Liver (tissue), 9 donors: Measurements from ENCODE around the gene TMEM255B. TPM values are rescaled to one million over a fixed set of nuclear protein-coding genes. Genes with fewer than 3 reads are reported as not detected.

ENCODE experiments used
- DNase-seq: peaks from one replicate; pipeline ENCODE4 v3.0.0-alpha.2; 2017; ENCODE audit warnings: low spot score
- H3K27ac ChIP-seq, 2 donors: one replicate each; pipeline ENCODE4 v1.7.0; 2013; ENCODE audit warnings: inconsistent platforms in 2 of 2, low read length in 2 of 2, control low read depth in 1 of 2, low read depth in 1 of 2, mild to moderate bottlenecking in 1 of 2
- H3K27me3 ChIP-seq, 4 donors: one replicate each; pipeline versions ENCODE4 v1.6.1 to v1.7.0; 2013; ENCODE audit warnings: low read length in 3 of 4, inconsistent platforms in 1 of 4, mild to moderate bottlenecking in 1 of 4, moderate library complexity in 1 of 4; ENCODE audit not compliant: control insufficient read depth in 4 of 4, insufficient read depth in 4 of 4
- H3K36me3 ChIP-seq, 4 donors: one replicate each; pipeline versions ENCODE4 v1.6.1 to v1.7.0; 2013; ENCODE audit warnings: low read length in 3 of 4, mild to moderate bottlenecking in 3 of 4, low read depth in 1 of 4, moderate library complexity in 1 of 4; ENCODE audit not compliant: control insufficient read depth in 4 of 4, insufficient read depth in 3 of 4
- H3K4me1 ChIP-seq, 4 donors: one replicate each; pipeline versions ENCODE4 v1.6.1 to v1.7.0; 2013; ENCODE audit warnings: low read length in 3 of 4, mild to moderate bottlenecking in 3 of 4, moderate library complexity in 1 of 4; ENCODE audit not compliant: control insufficient read depth in 4 of 4, insufficient read depth in 4 of 4
- H3K4me3 ChIP-seq, 3 donors: one replicate each; pipeline versions ENCODE4 v1.6.1 to v1.7.0; 2013; ENCODE audit warnings: low read length in 3 of 3, control low read depth in 1 of 3, low read depth in 1 of 3, mild to moderate bottlenecking in 1 of 3
- H3K9ac ChIP-seq, 2 donors: one replicate each; pipeline ENCODE4 v1.7.0; 2013; ENCODE audit warnings: low read length in 2 of 2, mild to moderate bottlenecking in 2 of 2, moderate library complexity in 2 of 2, control low read depth in 1 of 2, low read depth in 1 of 2
- H3K9me3 ChIP-seq, 4 donors: one replicate each; pipeline versions ENCODE4 v1.6.1 to v1.7.0; 2013; ENCODE audit warnings: low read length in 3 of 4; ENCODE audit not compliant: control insufficient read depth in 4 of 4
- EGR1 ChIP-seq, 2 donors: IDR thresholded peaks; 2 replicates each; pipeline ENCODE4 v1.6.1; 2016 to 2018; ENCODE audit warnings: antibody characterized with exemption in 2 of 2, low read depth in 2 of 2
- FOXA1 ChIP-seq: IDR thresholded peaks from 2 replicates; pipeline ENCODE4 v1.6.1; 2016; ENCODE audit warnings: antibody characterized with exemption
- FOXA2 ChIP-seq: IDR thresholded peaks from 2 replicates; pipeline ENCODE4 v1.6.1; 2016; ENCODE audit warnings: antibody characterized with exemption
- GABPA ChIP-seq, 2 donors: IDR thresholded peaks in 1 of 2; conservative IDR thresholded peaks in 1 of 2; 2 replicates each; pipeline ENCODE4 v1.6.1; 2016; ENCODE audit warnings: antibody characterized with exemption in 2 of 2, mild to moderate bottlenecking in 1 of 2, moderate library complexity in 1 of 2
- HNF4A ChIP-seq, 2 donors: conservative IDR thresholded peaks; 2 replicates each; pipeline ENCODE4 v1.6.1; 2016; ENCODE audit warnings: antibody characterized with exemption in 2 of 2, mild to moderate bottlenecking in 2 of 2
- HNF4G ChIP-seq: IDR thresholded peaks from 2 replicates; pipeline ENCODE4 v1.6.1; 2016; ENCODE audit warnings: antibody characterized with exemption
- JUND ChIP-seq, 2 donors: IDR thresholded peaks; 2 replicates each; pipeline ENCODE4 v1.6.1; 2016; ENCODE audit warnings: antibody characterized with exemption in 2 of 2
- MAX ChIP-seq: IDR thresholded peaks from 2 replicates; pipeline ENCODE4 v1.6.1; 2016; ENCODE audit warnings: antibody characterized with exemption
- NR2F2 ChIP-seq: IDR thresholded peaks from 2 replicates; pipeline ENCODE4 v1.6.1; 2016; ENCODE audit warnings: antibody characterized with exemption
- RAD21 ChIP-seq, 2 donors: IDR thresholded peaks; 2 replicates each; pipeline ENCODE4 v1.6.1; 2016; ENCODE audit warnings: antibody characterized with exemption in 2 of 2, mild to moderate bottlenecking in 2 of 2
- RXRA ChIP-seq, 2 donors: IDR thresholded peaks; 2 replicates each; pipeline ENCODE4 v1.6.1; 2017 to 2018; ENCODE audit warnings: antibody characterized with exemption in 2 of 2, mild to moderate bottlenecking in 1 of 2
- SP1 ChIP-seq: IDR thresholded peaks from 2 replicates; pipeline ENCODE4 v1.6.1; 2018; ENCODE audit warnings: antibody characterized with exemption, mild to moderate bottlenecking
- TAF1 ChIP-seq: conservative IDR thresholded peaks from 2 replicates; pipeline ENCODE4 v1.6.1; 2016; ENCODE audit warnings: antibody characterized with exemption, mild to moderate bottlenecking
- YY1 ChIP-seq: IDR thresholded peaks from 2 replicates; pipeline ENCODE4 v1.6.1; 2016; ENCODE audit warnings: antibody characterized with exemption, mild to moderate bottlenecking
- ZBTB33 ChIP-seq: IDR thresholded peaks from 2 replicates; pipeline ENCODE4 v1.6.1; 2016; ENCODE audit warnings: antibody characterized with exemption
- WGBS: extraction: QIAGEN DNeasy Blood & Tissue Kit; methylation state at CpG from one replicate; pipeline ENCODE4 v1.1.7; 2013; 5-methylcytosine and 5-hydroxymethylcytosine counted together
- polyA plus RNA-seq, 2 donors: library from polyadenylated mRNA; stranded (reverse) in 1 of 2; unstranded in 1 of 2; fragments of 200-250 nt in 1 of 2; fragments of >200 nt in 1 of 2; fragmentation: Nextera tagmentation in 1 of 2; extraction: Ambion mirVana in 1 of 2; gene quantifications; one replicate each; pipeline versions ENCODE4 v1.2.1 to v1.2.3, GENCODE V29; 2013 to 2015
- total RNA-seq, 2 donors: library from RNA; depleted of rRNA; stranded (reverse); fragments of >200 nt; gene quantifications; one replicate each; pipeline ENCODE4 v1.2.3, GENCODE V29; 2014
- TF ChIP-seq, protein P1 (sequence below): fragments of 150-350 bp; IDR thresholded peaks from 2 replicates; pipeline ENCODE4 v1.5.1; 2017; ENCODE audit warnings: improper control_type of control experiment, low read depth, low read length; ENCODE audit not compliant: missing input control
- TF ChIP-seq, protein P2 (sequence below): IDR thresholded peaks from 2 replicates; pipeline ENCODE4 v1.6.1; 2016; ENCODE audit warnings: antibody characterized with exemption
- TF ChIP-seq, protein P3 (sequence below): IDR thresholded peaks from 2 replicates; pipeline ENCODE4 v1.6.1; 2016; ENCODE audit warnings: antibody characterized with exemption, mild to moderate bottlenecking
- donor health status: healthy.
- donor health status: healthy.
- donor health status: healthy.
- donor health status: healthy.
- donor health status: healthy.

Gene TMEM255B
- total and polyA plus RNA-seq, 4 donors = 0.37 to 8.6 (median 3.5) TPM

DNA sequence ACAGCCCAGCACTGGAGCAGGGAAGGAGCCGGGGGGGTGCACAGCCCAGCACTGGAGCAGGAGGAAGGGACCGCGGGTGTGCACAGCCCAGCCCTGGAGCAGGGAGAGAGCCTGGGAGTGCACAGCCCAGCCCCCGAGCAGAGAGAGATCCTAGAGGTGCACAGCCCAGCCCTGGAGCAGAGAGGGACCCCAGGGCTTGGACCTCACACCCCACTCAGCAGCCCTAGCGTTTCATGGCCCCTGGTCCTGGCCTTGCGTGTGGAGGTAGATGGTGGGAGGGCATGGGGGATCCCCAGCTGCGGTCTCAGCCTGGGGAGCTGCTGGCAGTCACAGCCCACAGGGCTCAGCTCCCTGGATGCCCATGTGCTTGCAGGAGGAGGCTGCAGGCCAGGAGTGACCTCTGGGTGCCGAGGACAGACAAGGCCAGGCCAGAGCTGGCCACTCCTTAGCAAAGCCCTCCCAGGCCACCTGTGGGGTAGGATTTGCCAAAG lies 79.7 kb downstream of the TMEM255B start:
- H3K9me3 ChIP-seq = no peaks in the 10 kb centered on the region
- peaks cover 0 to 4% (median 0%) of the 10 kb centered on the region in 4 donors for H3K36me3 ChIP-seq
- peaks cover 8 to 26% (median 20%) of the 10 kb centered on the region in 4 donors for H3K4me1 ChIP-seq
- 82% methylated on average over 8 of the region's 8 CpGs for WGBS
- TF ChIP-seq HNF4A (conservative IDR thresholded peaks at IDR 0.05) (no peak), SP1 (no peak), TAF1 (no peak), GABPA (IDR thresholded peaks at IDR 0.05 in 1 of 2, conservative IDR thresholded peaks at IDR 0.05 in 1 of 2) (no peak), EGR1 (IDR thresholded peaks at IDR 0.05; ENCODE audit: low read depth in 2 of 2) (no peak), JUND (IDR thresholded peaks at IDR 0.05) (no peak), FOXA2 (no peak), MAX (no peak), HNF4G (no peak), RXRA (IDR thresholded peaks at IDR 0.05) (no peak), NR2F2 (no peak), YY1 (no peak), FOXA1 (no peak), RAD21 (IDR thresholded peaks at IDR 0.05) (no peak), ZBTB33 (no peak)
- TF ChIP-seq, protein P1, sequence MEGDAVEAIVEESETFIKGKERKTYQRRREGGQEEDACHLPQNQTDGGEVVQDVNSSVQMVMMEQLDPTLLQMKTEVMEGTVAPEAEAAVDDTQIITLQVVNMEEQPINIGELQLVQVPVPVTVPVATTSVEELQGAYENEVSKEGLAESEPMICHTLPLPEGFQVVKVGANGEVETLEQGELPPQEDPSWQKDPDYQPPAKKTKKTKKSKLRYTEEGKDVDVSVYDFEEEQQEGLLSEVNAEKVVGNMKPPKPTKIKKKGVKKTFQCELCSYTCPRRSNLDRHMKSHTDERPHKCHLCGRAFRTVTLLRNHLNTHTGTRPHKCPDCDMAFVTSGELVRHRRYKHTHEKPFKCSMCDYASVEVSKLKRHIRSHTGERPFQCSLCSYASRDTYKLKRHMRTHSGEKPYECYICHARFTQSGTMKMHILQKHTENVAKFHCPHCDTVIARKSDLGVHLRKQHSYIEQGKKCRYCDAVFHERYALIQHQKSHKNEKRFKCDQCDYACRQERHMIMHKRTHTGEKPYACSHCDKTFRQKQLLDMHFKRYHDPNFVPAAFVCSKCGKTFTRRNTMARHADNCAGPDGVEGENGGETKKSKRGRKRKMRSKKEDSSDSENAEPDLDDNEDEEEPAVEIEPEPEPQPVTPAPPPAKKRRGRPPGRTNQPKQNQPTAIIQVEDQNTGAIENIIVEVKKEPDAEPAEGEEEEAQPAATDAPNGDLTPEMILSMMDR = no peak
- TF ChIP-seq, protein P2, sequence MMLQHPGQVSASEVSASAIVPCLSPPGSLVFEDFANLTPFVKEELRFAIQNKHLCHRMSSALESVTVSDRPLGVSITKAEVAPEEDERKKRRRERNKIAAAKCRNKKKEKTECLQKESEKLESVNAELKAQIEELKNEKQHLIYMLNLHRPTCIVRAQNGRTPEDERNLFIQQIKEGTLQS = no peak
- TF ChIP-seq, protein P3, sequence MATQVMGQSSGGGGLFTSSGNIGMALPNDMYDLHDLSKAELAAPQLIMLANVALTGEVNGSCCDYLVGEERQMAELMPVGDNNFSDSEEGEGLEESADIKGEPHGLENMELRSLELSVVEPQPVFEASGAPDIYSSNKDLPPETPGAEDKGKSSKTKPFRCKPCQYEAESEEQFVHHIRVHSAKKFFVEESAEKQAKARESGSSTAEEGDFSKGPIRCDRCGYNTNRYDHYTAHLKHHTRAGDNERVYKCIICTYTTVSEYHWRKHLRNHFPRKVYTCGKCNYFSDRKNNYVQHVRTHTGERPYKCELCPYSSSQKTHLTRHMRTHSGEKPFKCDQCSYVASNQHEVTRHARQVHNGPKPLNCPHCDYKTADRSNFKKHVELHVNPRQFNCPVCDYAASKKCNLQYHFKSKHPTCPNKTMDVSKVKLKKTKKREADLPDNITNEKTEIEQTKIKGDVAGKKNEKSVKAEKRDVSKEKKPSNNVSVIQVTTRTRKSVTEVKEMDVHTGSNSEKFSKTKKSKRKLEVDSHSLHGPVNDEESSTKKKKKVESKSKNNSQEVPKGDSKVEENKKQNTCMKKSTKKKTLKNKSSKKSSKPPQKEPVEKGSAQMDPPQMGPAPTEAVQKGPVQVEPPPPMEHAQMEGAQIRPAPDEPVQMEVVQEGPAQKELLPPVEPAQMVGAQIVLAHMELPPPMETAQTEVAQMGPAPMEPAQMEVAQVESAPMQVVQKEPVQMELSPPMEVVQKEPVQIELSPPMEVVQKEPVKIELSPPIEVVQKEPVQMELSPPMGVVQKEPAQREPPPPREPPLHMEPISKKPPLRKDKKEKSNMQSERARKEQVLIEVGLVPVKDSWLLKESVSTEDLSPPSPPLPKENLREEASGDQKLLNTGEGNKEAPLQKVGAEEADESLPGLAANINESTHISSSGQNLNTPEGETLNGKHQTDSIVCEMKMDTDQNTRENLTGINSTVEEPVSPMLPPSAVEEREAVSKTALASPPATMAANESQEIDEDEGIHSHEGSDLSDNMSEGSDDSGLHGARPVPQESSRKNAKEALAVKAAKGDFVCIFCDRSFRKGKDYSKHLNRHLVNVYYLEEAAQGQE = no peak
- H3K27me3 ChIP-seq = no peaks in the 10 kb centered on the region
- H3K27ac ChIP-seq = no peak overlapping the region
- H3K9ac ChIP-seq = no peak overlapping the region
- H3K4me3 ChIP-seq = no peak overlapping the region
- no peak for DNase-seq
